NCI-H524 (cell line): ENCODE results near the gene TMEM272.

Source experiments
- DNase-seq, 2 experiments: peaks; one replicate each; lab custom pipeline; 2025; lab: John Stamatoyannopoulos, UW

The TMEM272 gene, protein sequence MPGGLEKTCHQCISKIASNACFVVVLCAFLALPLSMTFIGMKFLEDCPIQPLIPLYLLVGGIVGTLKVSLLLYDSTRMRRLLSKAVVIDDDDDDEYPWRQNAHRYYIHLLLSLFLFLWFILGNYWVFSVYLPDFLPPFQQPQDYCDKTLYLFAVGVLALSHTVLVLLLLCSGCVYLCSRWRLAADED

DNA sequence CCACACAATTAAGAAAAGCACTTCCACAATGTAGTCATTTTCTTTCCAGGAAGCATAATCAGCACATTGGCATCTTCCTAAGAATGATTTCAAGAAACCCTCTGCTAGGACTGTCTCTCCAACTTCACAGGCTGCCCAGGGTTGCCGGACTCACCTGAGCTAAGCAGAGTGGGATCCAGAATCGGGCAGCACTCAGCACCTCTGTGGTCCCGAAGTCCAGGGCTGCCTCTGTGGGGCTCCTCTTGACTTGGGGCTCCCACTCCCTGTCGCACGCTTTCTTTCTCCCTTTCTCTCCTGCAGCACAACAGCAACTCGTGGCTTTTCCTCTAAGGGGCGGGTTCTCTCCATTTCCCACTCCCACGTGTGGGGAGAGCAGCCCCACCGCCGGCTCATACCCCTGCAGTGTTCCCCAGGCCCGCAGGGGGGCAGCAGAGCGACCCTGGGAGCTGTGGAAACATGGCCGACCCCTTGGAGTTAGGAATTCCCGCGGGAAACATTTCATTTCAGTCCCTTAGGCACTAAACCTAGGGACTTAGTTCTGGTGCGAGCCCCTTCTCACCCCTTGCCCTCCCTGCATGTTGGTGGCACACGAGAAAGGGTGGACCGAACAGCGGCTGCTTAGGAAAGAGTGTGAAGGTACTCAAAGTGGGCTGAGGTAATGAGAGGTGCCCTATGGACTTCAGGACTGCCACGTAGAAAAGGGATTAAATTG, at the start of gene TMEM272:
TMEM272 (minus strand) TSS at position 316 of the 712 bp plus-strand sequence. CDS start 6,647 bp downstream, outside the sequence.
- peak; percentile 41 to 74 for DNase-seq

DNA sequence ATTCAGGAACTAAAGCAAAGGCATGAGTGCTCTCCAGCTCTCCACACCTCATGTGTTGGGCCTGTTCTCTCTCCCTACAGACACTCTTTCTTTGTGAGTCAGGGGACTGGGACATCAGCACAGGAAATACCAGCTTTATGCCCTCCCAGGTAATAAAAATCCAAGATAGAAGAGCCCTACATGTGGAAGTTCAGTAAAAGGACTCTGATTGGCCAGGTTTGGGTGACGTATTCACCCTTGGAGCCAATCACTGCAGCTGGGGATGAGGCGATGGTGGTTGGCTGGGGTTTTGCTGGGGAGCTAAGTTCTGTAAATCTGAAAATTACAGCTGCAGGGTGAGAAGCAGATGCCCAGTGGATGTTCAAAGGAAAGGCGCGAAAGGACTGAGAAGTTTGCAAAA, 49.3 kb upstream of the TMEM272 start:
- DNase-seq, result no peak

- no peak for DNase-seq
Measured at GRCh38 chr13:51892657-51893056, 47.7 kb upstream of the TMEM272 start.

DNA sequence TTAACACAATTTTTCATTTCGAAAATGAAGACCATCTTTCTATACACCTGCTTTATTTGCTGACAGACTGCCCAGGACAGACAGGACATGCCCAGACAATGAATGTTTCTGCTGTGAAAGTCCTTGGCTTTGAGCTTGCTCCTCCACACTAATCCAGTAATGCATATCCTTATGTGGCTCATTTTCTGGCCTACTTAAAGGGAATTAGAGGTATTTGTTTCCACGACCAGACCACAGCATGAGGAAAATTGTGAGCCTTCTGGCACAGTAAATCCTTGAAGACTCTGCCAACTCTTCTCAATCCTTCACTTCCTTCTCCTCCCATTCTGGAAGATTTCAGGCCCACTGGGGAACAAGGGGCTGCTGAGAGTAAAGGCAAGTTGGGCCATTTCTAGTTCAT, 42.5 kb upstream of the TMEM272 start:
- DNase-seq, result peak; percentile 94 to 98

DNA sequence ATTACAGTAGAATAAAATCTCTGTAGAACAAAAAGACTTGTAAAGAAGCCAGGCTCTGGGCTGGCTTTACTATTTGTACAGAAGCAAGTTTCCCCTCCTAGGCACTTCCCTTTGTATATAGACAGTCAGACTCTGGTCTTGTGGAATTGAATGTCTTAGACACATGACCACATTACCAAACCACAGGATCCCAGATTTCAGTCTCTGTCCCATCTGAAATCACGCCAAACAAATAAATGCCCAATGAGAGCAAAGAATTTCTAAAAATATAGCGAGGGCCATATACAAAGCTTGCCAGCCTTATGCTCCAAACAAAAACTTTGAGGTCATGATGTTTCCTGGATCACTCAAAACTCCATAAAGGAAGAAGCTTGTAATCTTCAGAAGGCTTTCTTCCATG, 40.7 kb upstream of the TMEM272 start:
- DNase-seq, result no peak

DNA sequence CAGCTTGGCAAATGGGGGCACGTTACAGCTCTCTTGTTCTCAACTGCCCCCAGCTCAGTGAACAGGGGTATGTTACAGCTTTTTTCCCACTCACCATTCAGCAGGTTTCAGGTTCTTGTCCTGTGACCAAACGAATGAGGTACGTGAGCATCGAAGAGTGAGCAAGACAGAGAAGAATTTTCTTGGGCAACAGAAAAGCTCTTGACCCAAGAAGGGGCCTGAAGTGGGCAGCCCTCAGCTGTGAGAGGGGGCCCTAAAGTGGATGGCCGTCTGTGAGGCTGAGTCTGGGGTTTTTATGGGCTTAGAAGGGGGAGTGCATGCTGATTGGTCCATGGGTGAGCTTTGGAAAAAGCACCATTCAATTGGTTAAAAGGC, 38.2 kb upstream of the TMEM272 start:
- DNase-seq, result no peak

DNA sequence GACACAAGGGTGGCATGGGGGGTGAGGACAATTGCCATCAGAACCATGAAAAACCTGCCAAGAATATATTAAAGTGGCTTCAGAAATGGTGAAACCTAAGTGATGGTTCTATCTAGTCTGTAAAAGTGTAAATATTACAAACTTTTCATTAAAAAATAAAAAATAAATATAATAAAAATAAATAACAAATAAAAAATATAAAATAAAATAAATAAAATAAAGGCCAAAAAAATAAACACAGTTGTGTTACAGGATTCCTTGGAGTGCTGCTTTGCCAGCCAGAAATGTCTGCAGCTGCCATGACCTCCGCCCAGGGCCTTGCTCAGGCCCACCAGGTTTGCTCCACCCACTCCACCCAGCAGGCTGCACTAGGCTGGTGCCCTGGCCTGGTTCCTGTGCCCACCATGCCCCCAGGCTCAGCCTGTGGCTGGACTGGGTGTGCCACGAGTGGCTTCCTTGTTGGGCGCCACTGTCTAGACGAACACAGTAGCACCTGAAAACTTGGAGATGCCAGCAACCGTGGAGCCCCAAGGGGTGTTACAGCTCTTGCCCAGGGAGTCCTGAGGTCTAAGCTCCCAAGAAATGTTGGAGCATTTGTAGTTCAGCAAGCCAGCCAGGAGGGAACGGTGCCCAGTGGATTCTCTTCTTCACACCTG, 37.7 kb upstream of the TMEM272 start:
- no peak for DNase-seq

DNA sequence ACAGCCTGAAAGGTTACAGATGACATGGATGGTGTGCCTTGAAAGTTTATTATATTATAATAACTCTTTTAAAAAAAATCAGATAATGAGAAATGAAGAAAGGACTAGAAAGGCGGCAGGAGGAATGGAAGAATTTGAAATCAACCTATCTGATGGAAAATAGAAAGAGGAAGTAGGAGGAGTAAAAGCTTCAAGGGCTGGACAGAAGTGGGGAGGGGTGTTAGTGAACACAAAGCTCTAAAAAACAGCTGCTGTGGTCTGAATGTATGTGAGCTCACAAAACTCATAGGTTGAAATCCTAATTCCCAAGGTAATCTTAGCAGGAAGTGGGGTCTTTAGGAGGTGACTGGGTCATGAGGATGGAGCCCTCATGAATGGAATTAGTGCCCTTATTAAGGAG, 36.3 kb upstream of the TMEM272 start:
- no peak for DNase-seq

DNA sequence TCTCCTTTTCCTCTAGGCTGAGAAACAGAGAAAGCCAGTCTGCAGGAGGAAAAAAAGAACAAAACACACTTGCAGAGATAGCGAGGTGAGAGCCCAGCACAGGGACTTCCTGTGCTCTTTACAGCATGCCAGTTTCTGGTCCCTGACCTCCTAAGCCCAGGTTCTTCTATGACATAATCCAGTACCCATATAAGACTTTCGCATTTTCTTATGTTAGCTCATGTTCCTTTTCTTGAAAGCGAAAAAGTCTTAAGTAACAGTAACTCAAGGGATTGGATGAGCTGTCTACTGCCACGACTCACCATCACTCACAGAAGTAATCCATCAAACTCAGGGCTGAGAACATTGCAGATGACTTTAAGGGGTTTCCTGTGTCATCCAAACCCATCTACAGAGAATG, 34.2 kb upstream of the TMEM272 start:
- DNase-seq, result no peak

DNA sequence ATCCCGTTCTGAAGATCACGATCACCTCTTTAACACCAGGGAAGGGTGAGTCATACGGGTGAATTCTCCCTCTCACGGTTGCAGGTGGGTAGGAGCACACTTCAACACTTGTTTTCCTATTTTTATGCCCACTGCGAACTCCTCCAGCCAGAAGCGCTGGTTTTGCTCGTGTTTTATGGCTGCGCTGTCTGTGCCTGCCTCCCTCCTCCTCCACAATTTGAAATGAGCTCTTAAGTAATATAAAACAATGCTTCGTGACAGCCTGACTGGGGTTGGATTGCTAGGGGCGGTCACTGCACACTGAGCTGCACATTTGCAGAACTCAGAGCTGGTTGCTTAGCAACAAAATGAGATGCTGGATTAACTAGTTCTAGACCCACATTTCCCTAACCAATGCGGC, 29.7 kb upstream of the TMEM272 start:
- DNase-seq, result peak; percentile 67 to 90

- DNase-seq, result no peak
Measured at GRCh38 chr13:51873837-51874236, 28.9 kb upstream of the TMEM272 start.

DNA sequence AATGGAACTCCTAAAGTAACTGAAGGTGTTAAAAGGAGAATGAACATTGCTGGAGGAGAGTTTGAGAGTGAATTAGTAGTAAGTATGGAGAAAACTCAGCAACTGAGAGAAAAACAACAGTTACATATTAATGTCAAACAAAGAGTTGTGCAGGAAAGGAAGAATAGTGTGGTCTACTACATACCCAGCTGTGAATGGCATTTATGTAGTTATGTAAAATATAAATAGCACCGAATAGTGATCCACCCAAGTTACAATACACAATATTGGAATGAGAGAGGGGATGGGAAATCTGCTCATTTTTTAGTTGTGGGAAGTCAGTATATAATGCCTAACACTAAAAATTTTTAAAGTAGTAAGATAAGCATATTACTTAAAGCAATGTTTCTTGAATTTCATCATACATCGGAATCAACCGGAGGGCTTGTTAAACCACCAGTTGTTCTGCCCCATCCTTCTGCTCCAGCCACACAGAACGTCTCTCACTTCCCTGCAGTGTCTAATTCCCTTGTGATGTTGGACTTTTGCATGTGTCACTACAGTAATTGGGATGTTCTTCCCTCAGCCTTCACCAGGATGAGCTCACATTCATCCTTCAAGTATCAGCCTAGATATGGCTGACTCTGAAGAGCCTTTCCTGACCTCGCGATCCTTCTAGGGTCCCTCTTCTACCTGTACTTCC, 28.3 kb upstream of the TMEM272 start:
- DNase-seq, result no peak

- DNase-seq, result no peak
Measured at GRCh38 chr13:51870616-51871015, 25.6 kb upstream of the TMEM272 start.

DNA sequence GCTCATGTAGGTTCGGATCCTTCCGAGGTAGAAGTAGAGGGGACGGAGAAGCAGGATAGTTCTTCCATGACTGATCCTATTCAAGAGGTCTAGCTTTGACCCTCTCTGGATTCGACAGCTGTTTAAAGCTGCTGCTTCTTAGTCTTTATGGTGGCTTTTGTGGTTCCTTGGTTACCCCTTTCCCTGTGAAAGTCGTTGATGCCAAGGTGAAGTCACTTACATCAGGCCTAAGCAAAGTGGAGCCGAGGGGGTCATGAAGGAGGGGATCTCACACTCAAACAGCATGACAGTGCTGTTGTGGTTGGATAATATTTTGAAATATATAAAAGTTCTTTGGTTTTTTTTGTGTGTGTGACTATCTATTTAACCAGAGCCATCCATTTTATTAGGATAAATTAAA, 24.9 kb upstream of the TMEM272 start:
- DNase-seq, result no peak

DNA sequence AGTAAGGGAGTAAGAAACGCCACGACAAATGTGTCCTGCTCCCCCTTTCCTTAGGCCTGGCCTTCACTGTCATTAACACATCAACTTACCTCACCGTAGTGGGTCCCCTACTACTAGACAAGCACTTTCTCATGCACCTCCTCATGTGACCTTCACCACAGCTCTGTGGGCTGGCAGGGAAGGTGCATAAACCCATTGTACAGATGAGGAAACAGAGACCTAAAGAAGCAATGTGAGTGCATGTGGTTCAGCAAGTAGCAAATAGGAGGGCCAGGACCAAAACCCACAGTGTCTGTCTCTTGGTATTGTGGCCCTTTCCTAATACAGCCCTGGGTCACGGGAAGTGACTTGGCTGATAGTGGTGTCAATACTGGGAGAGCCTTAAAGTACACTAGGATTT, 22.1 kb upstream of the TMEM272 start:
- no peak for DNase-seq

GRCh38 chr13:51865838-51866237, 20.9 kb upstream of the TMEM272 start:
- DNase-seq, result no peak

DNA sequence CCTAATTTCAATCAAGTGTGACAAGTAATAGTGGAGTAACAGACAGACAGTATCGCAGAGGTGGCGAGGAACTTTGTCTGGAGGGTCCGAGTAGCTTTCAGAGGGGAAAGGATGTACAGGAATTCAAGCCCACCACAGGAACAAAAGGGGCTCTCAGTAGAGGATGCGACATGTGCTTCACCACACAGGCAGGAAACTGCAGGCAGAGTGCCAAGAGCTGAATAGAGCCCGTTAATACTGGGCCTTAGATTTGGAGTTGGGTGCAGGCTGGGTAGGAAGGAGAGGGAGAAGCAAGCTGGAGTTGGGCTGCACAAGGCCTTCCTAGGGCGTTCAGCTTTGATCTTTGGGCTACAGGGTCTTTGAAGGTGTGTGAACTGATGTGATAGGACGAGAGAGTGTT, 18.0 kb upstream of the TMEM272 start:
- no peak for DNase-seq

DNA sequence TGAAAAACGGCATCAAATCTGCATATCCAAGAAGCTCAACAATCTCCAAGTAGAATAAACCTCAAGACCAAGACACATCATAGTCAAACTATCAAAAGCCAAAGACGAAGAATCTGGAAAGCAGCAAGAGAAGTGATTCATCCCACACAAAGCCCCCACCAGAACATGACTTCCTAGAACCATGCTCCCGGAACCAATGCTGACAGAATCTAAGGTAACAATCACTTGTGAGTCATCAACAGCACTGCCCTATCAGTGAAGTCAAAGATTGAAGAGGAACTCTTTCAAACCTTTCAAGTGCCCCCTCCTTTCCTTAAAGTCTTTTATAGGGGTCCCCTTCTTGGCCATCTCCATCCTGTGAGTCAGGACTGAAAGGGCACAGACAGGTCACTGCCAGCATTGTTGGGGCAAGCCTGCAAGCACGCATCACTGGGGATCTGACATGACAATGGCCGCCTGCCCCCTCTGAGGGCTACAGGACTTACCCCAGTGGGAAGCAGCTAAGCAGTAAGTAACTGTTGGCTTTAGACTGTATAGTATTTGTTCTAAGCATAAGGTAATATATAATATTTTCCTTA, 16.8 kb upstream of the TMEM272 start, which contains the start of gene CCDC70:
CCDC70 (plus strand) TSS at position 247 of the 578 bp plus-strand sequence. CDS start 3,443 bp downstream, outside the sequence.
- no peak for DNase-seq

DNA sequence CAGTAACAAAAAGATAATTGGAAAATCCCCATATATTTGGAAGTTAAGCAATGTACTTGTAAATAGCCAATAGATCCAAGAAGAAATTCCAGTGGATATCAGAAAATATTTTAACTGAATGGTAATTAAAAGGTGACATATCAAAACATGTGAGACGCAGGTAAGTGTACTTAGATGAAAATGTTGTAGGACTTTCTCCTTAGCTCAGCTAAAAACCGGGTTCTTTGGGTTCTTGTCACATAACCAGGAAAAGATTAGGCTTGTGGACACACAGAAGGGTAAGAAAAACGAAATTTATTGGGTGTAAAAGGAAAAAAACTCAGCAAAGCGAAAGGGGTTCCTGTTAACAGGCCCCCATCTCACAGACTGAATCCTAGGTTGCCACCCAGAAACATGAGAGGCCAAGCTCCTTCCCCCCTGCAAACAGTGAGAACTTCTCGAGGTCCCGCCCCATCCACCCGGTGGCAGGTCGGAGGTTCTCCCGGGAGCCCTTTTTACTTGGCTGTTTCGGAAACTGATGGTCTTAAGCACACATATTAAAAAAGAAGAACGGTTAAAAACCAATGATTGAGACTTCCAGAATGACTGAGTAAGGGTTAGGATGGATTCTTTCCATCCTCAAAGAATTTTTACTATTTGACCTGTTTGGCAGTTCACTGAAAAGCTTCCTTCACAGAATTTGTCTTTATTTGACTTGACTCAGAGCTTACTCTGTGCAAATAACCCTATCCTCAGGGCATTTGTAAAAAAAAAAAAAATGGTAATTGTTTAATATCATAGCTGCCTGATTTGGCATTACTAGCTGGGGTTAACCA, 13.7 kb upstream of the TMEM272 start:
- no peak for DNase-seq

DNA sequence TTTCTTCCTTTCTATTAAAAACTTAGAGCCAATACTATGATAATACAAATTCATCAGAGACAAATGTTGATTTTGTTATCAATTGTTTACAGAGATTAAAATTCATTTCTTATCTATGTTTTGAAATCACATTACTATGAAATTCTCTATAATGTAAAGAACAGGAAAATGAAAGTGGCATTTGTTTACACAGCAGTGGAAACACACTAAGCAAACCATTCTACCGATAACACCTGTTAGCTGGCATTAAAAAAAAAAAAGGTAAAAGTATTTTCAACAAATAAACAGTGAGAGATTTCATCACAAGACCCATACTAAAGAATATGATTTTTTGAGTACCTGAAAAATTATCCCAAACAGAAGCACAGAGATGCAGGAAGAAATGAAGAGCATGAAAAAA, 12.0 kb upstream of the TMEM272 start:
- no peak for DNase-seq

DNA sequence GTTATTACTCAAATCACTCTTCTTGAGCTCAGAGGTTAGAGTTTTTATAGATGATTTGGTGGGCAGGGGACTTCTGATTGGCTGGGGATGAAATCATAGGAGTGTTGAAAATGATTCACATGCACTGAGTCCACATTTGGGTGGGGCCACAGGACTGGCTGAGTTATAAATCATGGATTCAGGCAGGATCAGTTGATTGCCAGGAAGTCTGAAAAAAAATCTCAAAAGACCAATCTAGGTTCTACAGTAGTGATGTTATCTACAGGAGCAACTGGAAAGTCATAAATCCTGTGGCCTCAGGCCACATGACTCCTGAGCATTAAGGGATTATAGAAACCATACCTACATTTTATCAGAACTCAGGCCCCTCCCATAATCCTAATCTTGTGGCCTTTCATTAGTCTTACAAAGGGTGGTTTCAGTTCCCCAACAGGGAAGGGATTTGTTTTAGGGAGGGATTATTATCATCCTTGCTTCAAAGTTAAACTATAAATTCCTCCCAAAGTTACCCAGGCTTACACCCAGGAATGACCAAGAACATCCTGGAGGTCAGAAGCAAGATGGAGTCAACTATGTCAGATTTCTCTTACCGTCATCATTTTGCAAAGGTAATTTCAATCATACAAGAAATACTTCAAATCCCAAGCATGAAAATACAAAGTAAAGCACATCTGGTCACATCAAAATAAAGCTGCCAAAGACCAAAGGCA, 11.2 kb upstream of the TMEM272 start:
- no peak for DNase-seq
